Gastrocnemius medialis (tissue), 4 donors: ENCODE data around the gene PKP4.

ENCODE experiments used
- POLR2A ChIP-seq, 2 donors: fragments of 450-650 bp; IDR thresholded peaks; one replicate each; pipeline ENCODE4 v1.6.1; 2017; ENCODE audit warnings: antibody characterized with exemption in 2 of 2, mild to moderate bottlenecking in 2 of 2, moderate library complexity in 2 of 2
- TF ChIP-seq, protein P1 (sequence below), 5 experiments: fragments of 450-650 bp in 3 of 5; fragments of 200-600 bp in 2 of 5; sonication (generic) in 2 of 5; IDR thresholded peaks in 4 of 5; conservative IDR thresholded peaks in 1 of 5; 1 replicate in 4 of 5; 2 replicates in 1 of 5; pipeline ENCODE4 v1.5.1; 2016 to 2019; ENCODE audit warnings: antibody characterized with exemption in 5 of 5, mild to moderate bottlenecking in 3 of 5, moderate library complexity in 3 of 5

DNA sequence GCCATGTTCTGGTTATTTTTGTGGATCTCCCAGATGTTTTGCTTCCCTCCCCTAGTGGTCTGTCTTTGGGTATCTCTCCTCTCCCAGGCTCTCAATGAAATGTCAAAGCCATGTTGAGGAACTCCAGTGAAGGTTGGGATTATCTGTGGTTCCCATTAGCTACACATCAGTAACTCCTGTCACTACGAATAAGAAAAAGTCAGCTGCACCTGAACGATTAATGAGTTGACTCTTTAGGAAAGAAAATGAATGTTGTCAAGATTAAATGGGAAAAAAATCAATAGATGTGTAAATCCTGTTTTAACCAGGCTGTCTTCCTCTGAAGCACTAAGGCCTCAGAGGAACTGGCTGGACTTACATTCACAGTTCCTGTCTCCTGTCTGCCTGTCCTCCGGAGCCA, 244.3 kb downstream of the PKP4 start:
- TF ChIP-seq, protein P1, sequence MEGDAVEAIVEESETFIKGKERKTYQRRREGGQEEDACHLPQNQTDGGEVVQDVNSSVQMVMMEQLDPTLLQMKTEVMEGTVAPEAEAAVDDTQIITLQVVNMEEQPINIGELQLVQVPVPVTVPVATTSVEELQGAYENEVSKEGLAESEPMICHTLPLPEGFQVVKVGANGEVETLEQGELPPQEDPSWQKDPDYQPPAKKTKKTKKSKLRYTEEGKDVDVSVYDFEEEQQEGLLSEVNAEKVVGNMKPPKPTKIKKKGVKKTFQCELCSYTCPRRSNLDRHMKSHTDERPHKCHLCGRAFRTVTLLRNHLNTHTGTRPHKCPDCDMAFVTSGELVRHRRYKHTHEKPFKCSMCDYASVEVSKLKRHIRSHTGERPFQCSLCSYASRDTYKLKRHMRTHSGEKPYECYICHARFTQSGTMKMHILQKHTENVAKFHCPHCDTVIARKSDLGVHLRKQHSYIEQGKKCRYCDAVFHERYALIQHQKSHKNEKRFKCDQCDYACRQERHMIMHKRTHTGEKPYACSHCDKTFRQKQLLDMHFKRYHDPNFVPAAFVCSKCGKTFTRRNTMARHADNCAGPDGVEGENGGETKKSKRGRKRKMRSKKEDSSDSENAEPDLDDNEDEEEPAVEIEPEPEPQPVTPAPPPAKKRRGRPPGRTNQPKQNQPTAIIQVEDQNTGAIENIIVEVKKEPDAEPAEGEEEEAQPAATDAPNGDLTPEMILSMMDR (IDR thresholded peaks at IDR 0.05 in 4 of 5, conservative IDR thresholded peaks at IDR 0.05 in 1 of 5): no peak
- no peak for TF ChIP-seq POLR2A (IDR thresholded peaks at IDR 0.05)
